HFFc6 (cell line): ENCODE results near the gene HOXD12. TPM values are rescaled to one million over a fixed set of nuclear protein-coding genes. Genes with fewer than 3 reads are reported as not detected.

ENCODE experiments used
- DNase-seq: peaks from one replicate; pipeline ENCODE4 v3.0.0-alpha.2; 2018
- H3K27ac Mint-ChIP-seq: 2 replicates; pipeline ENCODE4 v1.8.0; 2020; ENCODE audit warnings: mild to moderate bottlenecking, mixed read lengths
- H3K27me3 Mint-ChIP-seq: 2 replicates; pipeline ENCODE4 v1.8.0; 2021; ENCODE audit warnings: mild to moderate bottlenecking, moderate library complexity, mixed read lengths; ENCODE audit not compliant: insufficient read depth
- H3K36me3 Mint-ChIP-seq: 2 replicates; pipeline ENCODE4 v1.8.0; 2021; ENCODE audit warnings: low read depth, mixed read lengths
- H3K4me1 Mint-ChIP-seq: 2 replicates; pipeline ENCODE4 v1.8.0; 2020; ENCODE audit warnings: low read depth, mixed read lengths
- H3K4me3 Mint-ChIP-seq: 2 replicates; pipeline ENCODE4 v1.8.0; 2020; ENCODE audit warnings: mild to moderate bottlenecking, moderate library complexity, mixed read lengths
- H3K9me3 Mint-ChIP-seq: 2 replicates; pipeline ENCODE4 v1.8.0; 2020; ENCODE audit warnings: mild to moderate bottlenecking, mixed read lengths
- microRNA-seq: library from miRNA; unstranded; fragments of <30 nt; microRNA quantifications from one replicate; pipeline ENCODE4, GENCODE V29; 2019
- total RNA-seq, 6 experiments: library from RNA; stranded (reverse); fragmentation: NEBNext Ultra II Directional; extraction: Animal tissue kit (Norgen Biotek cat#: 25700); gene quantifications; 2 replicates in 1 of 6; 3 replicates in 5 of 6; pipeline ENCODE4 v1.2.3, GENCODE V29; 2021
- TF ChIP-seq, protein P1 (sequence below): fragments of 200-600 bp; sonication (generic); IDR thresholded peaks from 2 replicates; pipeline ENCODE4 v1.5.0; 2021; ENCODE audit warnings: antibody characterized with exemption, mild to moderate bottlenecking

HOXD12 gene
- total RNA-seq, 6 experiments from 2014 or later = 0.19 to 0.36 (median 0.26) TPM; not detected in 2

DNA sequence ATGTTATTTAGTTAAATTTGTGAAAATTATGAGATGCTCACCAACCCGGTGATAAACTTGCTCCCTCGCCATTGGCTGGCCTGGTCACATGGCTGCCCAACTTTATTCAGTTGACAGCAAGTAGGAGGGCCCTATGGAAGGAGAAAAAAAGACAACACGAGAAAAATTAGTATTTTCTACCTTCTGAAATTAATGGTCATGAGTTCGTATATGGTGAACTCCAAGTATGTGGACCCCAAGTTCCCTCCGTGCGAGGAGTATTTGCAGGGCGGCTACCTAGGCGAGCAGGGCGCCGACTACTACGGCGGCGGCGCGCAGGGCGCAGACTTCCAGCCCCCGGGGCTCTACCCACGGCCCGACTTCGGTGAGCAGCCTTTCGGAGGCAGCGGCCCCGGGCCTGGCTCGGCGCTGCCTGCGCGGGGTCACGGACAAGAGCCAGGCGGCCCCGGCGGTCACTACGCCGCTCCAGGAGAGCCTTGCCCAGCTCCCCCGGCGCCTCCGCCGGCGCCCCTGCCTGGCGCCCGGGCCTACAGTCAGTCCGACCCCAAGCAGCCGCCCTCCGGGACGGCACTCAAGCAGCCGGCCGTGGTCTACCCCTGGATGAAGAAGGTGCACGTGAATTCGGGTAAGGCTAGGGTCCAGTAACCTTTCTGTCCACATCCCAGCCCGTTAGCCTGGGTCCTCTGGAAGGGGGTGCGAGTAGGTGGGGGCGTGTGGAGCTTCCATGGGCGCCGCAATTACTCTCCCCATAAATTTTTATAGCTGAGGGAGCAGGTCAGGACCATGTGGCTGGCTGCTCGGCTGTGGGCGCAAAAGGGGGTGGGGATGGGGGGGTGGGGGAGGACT is 52.1 kb downstream of the HOXD12 start, which contains the start of gene HOXD4:
TSS of gene HOXD4 (plus strand) at position 109 of the 846 bp plus-strand sequence. CDS start at position 193, 84 bp downstream.
- peak within 1 kb of the TSS; percentile 27; the same call in 1 of the 2 replicates for H3K4me3 Mint-ChIP-seq
- DNase-seq = no peak
- TF ChIP-seq, protein P1, sequence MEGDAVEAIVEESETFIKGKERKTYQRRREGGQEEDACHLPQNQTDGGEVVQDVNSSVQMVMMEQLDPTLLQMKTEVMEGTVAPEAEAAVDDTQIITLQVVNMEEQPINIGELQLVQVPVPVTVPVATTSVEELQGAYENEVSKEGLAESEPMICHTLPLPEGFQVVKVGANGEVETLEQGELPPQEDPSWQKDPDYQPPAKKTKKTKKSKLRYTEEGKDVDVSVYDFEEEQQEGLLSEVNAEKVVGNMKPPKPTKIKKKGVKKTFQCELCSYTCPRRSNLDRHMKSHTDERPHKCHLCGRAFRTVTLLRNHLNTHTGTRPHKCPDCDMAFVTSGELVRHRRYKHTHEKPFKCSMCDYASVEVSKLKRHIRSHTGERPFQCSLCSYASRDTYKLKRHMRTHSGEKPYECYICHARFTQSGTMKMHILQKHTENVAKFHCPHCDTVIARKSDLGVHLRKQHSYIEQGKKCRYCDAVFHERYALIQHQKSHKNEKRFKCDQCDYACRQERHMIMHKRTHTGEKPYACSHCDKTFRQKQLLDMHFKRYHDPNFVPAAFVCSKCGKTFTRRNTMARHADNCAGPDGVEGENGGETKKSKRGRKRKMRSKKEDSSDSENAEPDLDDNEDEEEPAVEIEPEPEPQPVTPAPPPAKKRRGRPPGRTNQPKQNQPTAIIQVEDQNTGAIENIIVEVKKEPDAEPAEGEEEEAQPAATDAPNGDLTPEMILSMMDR = no peak
- no peaks in the 10 kb centered on the region; the same call in 1 of the 2 replicates for H3K36me3 Mint-ChIP-seq
- H3K27ac Mint-ChIP-seq = no peak within 1 kb of the TSS
- H3K9me3 Mint-ChIP-seq = no peaks in the 10 kb centered on the region
- peaks cover 17% of the 10 kb centered on the region; the same call in 1 of the 2 replicates for H3K4me1 Mint-ChIP-seq
- H3K27me3 Mint-ChIP-seq = peaks cover 68% of the 10 kb centered on the region

Small RNA genes lying within 50 kb of the gene (microRNA-seq; reads per million reads assigned to microRNA genes)
- gene MIR10B = 74.9 reads per million, percentile 46 among the genes with 10 or more reads in this experiment

Other genes starting within 250 kb of the HOXD12 start
- 10 to 100 TPM; 54.9 to 78.3 (median 61.3) TPM for gene LNPK, start 97.5 kb upstream of the HOXD12 start, total RNA-seq
- not detected for gene EVX2, start 15.8 kb upstream of the HOXD12 start, total RNA-seq
- gene HOXD13, start 7.1 kb upstream of the HOXD12 start, total RNA-seq = 1 to 10 TPM; 1.2 to 1.7 (median 1.5) TPM
- gene HOXD11, start 7.5 kb downstream of the HOXD12 start, total RNA-seq = 10 to 100 TPM in 1 of 6 experiments, 1 to 10 TPM in 5; 6.0 to 10.2 (median 7.6) TPM
- gene HOXD10, start 17.0 kb downstream of the HOXD12 start, total RNA-seq = 10 to 100 TPM; 10.9 to 14.5 (median 12.8) TPM
- gene HOXD9, start 22.9 kb downstream of the HOXD12 start, total RNA-seq = 1 to 10 TPM; 2.1 to 2.7 (median 2.4) TPM
- gene HOXD8, start 29.9 kb downstream of the HOXD12 start, total RNA-seq = 1 to 10 TPM; 2.3 to 5.1 (median 4.6) TPM
- gene HOXD4, start 51.8 kb downstream of the HOXD12 start, total RNA-seq = under 1 TPM in 4 of 6 experiments, not detected in 2; 0.40 to 0.69 (median 0.57) TPM
- gene HOXD3, start 57.5 kb downstream of the HOXD12 start, total RNA-seq = under 1 TPM in 3 of 6 experiments, not detected in 3; 0.25 to 0.38 (median 0.25) TPM
- not detected for gene HOXD1, start 88.9 kb downstream of the HOXD12 start, total RNA-seq
- 10 to 100 TPM; 21.4 to 26.0 (median 24.3) TPM for gene MTX2, start 169.6 kb downstream of the HOXD12 start, total RNA-seq